GM18526 (cell line): Measurements from ENCODE around the gene PATJ.

Experiments used
- POLR2A ChIP-seq: IDR thresholded peaks from 3 replicates; pipeline ENCODE4 v1.6.1; 2011; ENCODE audit not compliant: insufficient read length; ENCODE audit errors: extremely low read depth

The PATJ gene

GRCh38 chr1:62208087-62208486 is 465.8 kb downstream of the PATJ start:
- no peak for TF ChIP-seq POLR2A

DNA sequence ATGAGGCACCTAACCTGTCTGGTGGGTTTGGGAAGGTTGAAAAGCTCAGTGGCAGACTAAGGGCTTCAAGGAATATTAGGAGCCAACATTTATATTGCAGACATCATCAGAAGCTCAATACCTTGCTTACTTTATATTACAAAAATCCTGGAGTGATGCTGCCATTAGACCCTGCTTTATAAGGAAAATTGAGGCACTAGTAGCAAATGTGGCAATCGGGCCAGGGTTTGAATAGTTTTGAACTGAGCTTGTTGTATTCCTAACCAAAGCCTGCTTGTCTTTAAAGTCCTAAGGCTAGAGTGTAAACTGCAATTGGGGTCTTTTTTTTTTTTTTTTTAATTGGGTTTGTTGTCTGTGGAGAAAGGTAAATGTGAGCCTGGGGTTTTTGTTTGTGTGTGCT is 466.7 kb downstream of the PATJ start:
- TF ChIP-seq POLR2A: no peak

- no peak for TF ChIP-seq POLR2A
Measured at GRCh38 chr1:62209931-62210595, 467.8 kb downstream of the PATJ start.

- no peak for TF ChIP-seq POLR2A
Measured at GRCh38 chr1:62210960-62211359, 468.7 kb downstream of the PATJ start.

DNA sequence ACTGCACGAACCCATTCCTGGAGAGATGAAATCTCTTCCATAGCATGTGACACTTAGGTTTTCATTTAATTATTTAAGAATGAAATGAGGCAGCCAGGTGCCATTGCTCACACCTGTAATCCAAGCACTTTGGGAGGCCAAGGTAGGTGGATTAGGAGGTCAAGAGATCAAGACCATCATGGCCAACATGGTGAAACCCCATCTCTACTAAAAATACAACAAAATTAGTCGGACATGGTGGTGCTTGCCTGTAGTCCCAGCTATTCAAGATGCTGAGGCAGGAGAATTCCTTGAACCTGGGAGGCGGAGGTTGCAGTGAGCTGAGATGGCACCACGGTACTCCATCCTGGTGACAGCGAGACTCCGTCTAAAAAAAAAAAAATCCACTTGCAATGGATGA is 470.1 kb downstream of the PATJ start:
- no peak for TF ChIP-seq POLR2A

DNA sequence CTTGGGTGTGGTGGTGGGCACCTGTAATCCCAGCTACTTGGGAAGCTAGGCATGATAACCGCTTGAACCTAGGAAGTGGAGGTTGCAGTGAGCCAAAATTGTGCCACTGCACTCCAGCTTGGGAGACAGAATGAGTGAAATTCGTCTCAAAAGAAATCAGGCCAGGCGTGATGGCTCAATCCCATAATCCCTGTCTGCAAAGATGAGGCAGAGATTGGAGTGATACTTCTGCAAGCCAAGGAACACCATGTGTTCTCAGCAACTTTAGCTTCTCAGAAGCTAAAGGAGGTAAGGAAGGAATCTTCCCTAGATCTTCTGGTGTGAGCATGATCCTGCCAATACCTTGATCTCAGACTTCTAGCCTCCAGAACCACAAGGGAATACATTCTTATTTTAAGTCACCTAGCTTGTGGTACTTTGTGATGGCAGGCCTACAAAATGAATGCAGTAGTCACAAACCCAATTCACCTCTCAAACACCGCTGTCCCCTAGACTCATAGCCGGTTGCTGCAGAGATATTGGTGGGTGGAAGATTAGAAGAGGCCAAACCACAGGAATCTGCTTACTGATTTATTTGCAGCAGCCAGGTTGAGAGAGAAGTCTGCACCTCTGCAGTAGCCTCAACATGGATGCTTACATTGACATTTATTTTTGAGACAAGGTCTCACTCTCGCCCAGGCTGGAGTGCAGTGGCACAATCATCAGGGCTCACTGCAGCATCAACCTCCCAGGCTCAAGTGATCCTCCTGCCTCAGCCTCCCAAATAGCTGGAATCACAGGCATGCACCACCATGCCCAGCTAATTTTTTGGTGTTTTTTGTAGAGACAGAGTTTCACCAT is 471.0 kb downstream of the PATJ start:
- no peak for TF ChIP-seq POLR2A

- no peak for TF ChIP-seq POLR2A
Measured at GRCh38 chr1:62218604-62219003, 476.3 kb downstream of the PATJ start.

DNA sequence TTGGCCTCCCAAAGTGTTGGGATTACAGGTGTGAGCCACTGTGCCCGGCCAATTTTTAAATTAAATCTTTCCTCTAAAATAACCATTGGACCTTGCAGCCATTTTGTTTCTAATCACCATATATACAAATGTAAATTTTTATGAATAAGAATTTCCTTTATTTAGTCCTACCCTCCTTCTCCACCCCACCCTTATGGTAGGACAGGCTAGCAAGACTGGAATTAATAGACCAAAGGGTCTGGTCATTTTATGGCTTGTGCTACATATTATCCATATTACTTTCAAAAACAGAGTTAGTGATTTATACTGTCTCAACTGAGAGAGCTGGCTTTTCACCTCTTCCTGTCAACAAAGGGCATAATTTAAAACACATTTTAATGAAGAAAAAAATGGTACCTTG is 478.9 kb downstream of the PATJ start:
- no peak for TF ChIP-seq POLR2A

- no peak for TF ChIP-seq POLR2A
Measured at GRCh38 chr1:62222321-62222720, 480.0 kb downstream of the PATJ start.

DNA sequence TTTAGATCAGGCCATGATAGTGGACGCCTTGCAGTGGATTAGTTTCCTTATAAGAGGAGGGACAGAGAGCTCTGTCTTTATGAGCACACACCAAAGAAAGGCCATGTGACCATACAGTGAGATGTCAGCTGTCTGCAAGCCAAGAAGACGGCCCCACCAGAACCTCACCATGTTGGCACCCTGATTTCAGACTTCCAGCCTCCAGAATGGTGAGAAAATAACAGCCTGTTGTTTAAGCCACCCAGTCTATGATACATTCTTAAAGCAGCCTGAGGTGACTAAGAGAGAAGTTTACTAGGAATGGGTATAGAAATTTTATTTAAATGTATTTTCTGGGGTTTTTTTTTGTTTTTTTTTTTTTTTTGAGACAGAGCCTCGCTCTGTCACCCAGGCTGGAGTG is 481.9 kb downstream of the PATJ start:
- TF ChIP-seq POLR2A: no peak

DNA sequence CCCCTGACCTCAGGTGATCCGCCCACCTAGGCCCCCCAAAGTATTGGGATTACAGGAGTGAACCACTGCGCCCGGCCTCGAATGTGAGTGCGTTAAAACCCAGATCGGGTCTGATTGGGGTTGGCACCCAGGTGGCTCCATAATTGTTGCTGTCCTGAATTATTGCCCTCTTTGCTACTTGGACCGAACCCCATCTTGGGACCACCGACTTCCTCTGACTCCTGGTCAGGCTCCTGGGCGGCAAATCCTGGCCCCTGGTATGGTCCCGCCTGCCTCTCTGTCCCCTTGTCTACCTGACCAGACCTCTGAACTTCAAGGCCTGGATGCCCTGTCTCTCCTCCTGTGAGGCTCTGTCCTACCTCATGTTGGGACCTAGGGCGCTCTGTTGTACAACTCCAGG is 485.2 kb downstream of the PATJ start:
- TF ChIP-seq POLR2A: no peak
